GM18909 (cell line): ENCODE data around the gene C3orf80.
"Not testable (repeated sequence)": the region's sequence is repeated elsewhere in the genome, so short reads cannot be mapped to it uniquely, and the experiment has no call there.

Experiments used
- ATAC-seq: cut with Tn5 transposase; IDR thresholded peaks from one replicate; pipeline ENCODE4 v1.9.1; 2021; ENCODE audit warnings: mild to moderate bottlenecking; ENCODE audit not compliant: unreplicated experiment, poor library complexity

The C3orf80 gene

DNA sequence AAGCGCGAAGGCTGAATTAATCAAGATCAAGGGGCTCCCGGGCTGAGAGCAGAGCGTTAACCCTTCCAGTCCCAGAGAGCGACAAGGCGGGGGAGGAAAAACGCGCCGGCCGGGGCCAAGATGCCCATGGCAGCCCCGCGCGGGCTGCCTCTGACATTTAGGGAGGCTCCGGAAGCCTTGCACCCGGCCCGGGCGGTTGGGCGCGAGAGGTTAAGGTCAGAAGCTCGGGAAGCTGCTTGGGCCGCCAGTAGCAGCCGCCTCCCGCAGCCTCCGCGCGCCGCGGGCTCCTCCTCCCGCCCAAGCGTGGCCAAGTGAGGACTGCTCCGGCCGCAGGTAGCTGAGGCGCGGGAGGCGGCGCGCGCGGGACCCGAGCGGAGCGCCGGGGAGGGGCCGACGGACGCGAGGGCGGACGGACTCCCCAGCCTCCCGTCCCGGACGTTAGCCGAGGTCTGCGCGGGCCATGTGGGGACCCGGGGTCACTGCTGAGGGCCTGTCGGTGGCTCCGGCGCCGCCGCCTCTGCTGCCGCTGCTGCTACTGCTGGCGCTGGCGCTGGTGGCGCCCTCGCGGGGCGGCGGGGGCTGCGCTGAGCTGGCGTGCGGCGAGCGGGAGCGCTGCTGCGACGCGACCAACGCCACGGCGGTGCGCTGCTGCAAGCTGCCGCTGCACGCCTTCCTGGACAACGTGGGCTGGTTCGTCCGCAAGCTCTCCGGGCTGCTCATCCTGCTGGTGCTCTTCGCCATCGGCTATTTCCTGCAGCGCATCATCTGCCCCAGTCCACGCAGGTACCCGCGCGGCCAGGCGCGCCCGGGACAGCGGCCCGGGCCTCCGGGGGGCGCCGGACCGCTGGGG, at the start of gene C3orf80:
TSS of gene C3orf80 (plus strand) at position 247 of the 850 bp plus-strand sequence. CDS start at position 461, 214 bp downstream.
- peak; percentile 84 for ATAC-seq

DNA sequence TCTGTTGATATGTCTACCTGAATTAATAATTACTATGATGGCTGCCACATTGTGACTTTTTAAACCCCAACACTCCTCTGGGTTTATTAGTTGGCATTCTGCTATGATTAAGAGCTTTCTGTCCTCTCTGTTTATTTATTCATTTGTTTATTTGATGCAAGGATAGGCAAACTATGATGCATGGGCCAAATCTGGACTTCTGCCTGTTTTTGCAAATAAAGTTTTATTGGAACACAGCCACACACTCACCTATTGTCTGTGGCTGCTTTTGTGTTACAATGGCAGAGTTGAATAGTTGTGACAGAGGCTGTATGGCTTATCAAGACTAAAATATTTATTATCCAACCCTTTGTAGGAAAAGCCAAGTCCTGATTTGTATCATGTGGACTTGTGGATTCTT, 48.3 kb upstream of the C3orf80 start:
- no peak for ATAC-seq

DNA sequence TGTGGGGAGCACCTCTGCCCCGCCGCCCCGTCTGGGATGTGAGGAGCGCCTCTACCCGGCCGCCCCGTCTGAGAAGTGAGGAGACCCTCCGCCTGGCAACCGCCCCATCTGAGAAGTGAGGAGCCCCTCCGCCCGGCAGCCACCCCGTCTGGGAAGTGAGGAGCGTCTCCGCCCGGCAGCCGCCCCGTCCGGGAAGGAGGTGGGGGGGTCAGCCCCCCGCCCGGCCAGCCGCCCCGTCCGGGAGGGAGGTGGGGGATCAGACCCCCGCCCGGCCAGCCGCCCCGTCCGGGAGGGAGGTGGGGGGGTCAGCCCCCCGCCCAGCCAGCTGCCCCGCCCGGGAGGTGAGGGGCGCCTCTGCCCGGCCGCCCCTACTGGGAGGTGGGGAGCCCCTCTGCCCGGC, 46.6 kb upstream of the C3orf80 start:
- ATAC-seq = not testable (repeated sequence)

DNA sequence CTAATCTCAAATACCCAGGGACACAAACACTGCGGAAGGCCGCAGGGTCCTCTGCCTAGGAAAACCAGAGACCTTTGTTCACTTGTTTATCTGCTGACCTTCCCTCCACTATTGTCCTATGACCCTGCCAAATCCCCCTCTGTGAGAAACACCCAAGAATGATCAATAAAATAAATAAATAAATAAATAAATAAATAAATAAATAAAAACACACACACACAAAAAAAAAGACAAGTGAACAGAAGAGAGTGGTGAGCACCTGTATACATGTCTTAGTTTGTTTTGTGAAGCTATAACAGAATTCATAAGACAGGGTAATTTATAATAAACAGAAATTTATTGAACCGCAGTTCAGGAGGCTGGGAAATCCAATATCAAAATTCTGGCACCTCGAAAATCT, 45.8 kb upstream of the C3orf80 start:
- ATAC-seq = not testable (repeated sequence)

DNA sequence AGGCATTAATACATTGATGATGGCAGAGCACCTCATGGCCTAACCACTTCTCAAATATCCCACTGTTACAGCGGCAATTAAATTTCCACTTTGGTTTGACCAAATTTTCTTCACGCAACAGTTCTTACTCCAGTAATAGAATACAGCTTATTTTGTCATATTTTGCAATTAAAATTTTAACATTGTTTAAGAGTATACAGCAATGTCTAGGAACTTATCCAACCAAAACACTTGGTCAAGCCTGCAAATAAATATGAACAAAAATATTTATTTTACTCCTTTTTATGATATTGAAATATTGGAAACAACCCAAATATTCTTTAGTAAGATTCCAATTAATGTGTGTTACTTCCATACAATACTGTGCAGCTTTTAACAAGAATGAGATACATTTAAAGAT, 45.3 kb upstream of the C3orf80 start:
- ATAC-seq = no peak

DNA sequence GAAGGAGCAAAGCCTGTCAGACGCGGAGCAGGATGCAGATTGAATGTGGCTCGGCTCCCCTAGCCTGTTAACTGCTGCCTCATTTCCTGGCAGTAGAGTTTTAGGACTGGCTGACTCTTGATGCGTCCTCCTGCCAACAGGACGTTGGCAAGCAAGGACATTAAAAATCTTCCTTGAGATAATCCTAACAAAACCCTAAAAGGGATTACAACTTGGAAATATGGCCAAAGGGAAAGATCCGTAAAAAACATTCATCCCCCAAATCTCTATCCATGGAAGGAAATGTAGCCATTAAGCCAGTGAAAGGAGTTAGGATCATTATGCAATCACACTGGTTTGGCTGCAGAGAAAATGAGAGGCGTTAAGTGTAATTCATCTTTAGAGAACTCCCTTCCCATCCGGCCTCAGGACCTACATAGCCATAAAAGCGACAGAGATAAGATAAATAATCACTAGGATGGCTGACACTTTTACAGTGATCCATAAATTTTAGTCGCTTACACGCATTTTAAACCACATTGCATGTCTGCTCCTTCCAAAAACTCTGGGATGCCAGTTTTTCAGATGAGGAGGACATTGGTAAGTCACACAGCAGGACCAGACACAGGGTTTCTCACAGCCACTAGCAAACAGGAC, 44.5 kb upstream of the C3orf80 start:
- ATAC-seq = no peak

DNA sequence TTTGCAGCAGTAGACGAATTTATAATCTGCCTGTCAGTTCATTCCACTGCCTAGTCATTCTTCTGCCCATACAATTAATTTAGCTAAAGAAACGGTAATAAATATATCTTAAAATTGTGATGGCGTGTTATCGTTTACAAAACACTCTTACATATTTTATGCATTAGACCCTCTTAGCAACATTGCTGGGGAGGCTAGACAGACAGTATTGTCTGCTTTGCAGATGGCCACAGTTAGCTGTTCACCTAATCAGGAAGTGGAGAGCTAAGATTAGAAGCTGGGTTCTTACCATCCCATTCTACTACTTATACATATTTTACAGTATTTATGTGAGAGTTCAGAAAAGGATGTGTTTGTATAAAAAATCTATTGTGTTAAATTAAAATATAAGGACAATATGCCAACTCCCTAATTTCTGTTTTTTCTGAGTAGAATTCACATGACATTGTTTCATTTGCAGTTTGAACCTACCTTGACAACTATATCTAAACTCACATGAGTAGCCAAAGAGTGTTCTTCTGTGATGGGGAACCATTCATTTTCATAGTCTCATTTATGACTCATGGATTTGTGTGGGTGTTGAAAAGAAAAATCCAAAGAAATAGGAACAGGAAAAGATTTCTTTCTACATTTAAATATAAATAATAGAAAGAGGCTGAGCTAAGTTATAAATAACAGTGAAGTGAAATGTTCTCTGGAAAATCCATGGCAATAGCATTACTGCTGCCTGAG, 41.7 kb upstream of the C3orf80 start:
- peak; percentile 54 for ATAC-seq

DNA sequence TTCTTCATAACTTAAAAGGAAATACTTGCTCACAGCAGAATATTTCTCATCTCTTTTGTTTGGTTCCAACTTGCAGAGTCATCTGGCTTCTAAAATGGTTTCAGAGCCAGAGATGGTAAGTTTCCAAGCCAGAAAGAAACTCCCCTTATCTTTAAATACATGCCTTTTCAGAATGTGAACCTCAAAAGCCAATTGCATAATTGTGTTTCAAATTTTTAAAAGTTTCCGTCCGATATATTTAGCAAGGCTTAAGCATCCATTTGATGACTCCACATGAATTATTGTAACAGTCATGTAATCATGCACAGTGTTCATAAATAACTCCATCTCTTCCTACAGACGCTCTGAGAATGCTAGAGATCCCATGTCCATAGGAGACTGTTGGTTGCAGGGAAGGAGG, 40.6 kb upstream of the C3orf80 start:
- no peak for ATAC-seq

DNA sequence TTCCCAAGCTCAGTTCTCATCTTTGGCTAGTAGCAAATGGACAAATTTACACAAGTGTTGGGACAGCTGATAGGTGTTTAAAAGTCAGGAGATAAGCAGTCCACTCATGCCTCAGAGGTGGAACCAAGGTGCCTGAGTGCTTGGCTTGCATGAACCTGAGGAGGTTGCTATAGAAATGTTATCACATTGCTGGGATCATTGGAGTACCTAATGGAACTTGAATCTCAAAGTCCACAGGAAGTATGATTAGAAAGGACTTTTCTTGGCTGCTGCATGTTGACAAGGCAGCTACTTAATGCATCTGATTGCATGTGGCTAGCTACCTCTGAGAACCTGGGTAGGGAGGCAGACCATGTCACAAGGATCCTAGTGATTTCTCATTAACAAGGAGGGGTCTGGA, 39.5 kb upstream of the C3orf80 start:
- ATAC-seq = no peak

DNA sequence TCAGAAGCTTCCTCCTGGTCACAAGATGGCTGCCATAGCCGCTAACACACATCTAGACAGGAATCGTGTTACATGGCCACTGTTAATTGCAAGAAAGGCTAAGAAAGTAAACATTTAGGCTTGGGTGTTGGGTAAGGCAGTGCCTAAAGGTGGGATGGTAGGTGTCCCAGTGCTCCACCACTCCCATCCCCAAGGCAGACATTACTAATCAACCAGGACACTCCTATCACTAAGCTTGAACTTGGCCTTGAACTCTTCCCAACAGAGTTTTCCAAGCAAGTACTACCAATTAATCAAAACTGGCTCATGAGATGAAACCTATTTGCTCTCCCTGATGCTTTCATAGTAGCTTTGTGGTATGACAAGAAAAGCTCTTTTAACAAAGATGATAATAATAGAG, 37.9 kb upstream of the C3orf80 start:
- ATAC-seq = no peak

DNA sequence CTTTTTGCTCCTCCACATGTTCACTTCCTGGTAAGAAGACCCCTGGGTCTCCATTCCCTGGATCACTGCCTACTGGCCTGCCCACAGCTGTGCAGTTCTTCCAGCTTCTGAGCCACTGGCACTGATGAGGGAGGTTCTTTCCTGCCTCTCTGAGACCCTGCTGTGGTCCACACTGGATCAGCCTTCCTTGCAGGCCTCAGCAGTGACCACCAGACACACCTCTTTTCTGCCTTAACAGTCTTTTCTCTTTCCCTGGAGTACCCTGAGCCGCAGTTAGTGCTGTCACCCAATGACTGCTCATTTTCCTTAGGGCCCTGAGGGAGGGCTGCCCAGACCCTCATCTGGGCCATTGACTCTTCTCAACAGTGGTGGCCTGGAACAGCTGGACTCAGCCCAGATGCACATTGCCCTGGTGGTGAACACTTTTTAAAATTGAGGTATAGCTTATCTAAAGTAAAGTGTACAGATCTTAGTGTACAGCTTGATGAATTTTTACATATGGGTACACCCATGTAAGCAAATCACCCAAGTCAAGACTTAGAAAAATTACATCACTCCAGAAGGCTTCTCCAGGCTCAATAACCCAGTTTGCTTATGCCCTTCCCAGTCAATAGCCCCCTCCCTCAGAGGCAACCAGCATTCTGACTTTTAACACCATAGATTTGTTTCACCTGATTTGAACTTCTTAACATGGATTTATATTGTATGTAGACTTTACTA, 32.8 kb upstream of the C3orf80 start:
- ATAC-seq = no peak

DNA sequence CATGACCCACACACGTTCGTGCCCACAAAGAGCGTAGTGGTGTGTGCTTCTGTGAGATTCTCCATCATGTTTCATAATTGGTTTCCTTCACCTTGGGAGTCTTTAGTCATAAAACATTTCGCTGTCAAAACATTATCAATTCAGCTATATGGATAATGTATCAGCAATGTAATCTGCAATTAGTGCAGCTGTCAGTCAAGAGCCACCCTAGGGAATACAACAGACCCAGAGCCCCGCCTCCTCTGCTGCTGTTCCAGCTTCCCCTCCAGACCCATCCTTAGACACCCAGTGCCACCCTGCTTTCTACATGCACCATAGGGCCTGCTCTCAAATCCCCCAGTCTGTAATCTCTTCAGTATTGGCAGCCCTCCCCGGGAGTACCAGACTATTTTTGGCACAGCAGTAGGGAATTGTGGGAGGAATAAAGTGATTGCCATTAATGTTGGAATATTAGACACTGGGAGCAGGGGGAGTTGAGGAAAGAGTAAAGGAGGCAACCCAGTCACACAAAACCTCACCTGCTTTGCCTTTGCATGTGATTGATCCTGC, 31.5 kb upstream of the C3orf80 start:
- no peak for ATAC-seq

DNA sequence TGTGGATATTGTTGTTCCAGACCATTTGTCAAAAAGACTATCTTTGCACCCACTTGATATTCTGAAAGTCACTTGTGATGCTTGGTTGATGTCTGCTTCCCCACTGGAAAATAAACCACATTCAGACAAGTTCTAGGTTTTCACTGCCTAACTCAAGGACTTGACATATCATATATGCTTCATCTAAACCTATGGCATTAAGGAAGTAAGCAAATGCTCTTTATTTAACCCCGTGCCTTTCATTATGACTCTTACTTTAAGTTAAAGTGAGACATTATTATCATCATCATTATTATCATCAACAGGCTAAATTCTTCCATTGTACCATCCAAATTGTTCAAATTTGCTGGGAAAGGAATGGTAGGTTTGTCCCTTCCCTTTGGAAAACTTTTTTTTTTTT, 30.8 kb upstream of the C3orf80 start:
- no peak for ATAC-seq

DNA sequence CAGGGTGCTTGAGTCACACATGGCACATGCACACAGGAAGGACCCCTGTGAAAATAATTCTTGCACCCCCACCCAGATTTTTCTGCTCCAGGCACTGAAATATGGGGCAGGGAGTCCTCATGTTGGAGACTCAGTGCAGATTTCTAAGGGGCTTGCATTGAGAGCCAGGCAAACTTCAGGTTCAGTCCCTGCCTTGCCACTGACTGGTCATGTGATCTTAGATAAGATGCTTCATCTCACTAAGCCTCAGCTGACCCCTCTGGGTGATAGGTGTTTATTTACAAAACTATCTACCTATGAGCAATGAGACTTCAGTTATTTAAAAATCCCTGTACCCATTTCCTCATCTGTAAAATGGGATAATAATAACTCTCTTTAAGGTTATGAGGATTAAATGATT, 30.1 kb upstream of the C3orf80 start:
- no peak for ATAC-seq

DNA sequence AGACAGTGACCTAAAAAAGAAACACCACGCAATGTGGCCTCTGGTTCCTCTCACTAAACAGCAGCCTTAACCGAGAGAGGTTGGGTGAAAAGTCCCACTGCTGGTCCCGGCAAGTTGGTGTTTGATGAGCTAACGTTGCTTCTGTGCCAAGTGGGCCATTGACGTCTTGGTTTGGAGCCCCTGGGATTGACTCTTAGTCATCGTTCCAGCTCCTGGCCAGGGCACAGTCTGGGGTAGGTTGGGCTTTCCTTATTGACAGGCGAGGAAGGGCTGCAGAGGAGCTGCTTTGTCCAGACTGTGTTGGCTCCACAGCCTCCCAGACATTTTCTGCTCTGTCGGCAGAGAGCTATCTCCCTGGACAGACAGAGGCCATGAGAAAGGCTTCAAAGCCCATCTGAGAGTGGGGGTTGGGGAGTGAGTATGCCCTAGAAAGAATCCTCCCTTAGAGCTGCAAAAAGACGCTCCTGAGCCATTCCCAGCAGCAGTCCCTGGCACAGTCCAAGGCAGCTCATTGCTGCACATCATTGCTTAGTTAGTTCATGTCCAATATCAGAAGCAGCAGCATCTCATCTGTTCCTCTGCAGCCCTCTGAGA, 28.6 kb upstream of the C3orf80 start:
- ATAC-seq = no peak

DNA sequence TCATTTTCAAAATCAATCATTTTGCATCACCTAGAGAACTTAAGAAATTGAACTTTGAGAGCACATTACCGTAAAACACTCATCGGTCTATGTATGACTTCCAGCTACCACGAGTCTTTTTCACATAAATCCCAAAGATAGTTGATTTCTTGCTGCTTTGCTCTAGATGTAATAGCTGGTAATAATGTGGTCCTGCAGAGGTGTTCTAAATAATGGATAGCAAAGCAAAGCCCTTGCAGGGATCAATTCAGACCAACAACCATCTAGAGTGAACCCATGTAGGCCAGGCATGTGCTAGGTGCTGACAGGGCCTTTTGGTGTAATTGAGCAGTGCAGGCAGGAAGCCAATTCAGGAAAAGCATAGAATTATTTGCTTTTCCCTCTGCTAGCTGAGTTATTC, 26.1 kb upstream of the C3orf80 start:
- no peak for ATAC-seq

DNA sequence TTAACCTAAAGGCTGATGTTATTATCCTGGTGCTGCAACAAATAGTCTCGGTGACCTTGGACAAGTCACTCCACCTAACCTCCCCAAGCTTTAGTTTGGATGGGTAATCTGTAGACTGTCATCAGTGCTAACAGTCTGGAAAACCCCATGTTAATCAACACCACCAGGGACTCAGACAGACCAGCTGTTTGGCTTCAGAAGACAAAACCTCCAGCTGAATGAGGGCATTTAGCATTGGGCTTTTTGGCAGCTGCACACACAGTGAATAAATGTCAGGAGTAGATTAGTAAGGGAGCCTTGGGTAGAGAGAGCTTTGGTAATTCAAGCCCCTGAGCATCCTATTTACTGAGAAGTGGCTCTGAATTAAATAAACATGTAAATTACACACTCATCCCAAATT, 24.9 kb upstream of the C3orf80 start:
- ATAC-seq = no peak

DNA sequence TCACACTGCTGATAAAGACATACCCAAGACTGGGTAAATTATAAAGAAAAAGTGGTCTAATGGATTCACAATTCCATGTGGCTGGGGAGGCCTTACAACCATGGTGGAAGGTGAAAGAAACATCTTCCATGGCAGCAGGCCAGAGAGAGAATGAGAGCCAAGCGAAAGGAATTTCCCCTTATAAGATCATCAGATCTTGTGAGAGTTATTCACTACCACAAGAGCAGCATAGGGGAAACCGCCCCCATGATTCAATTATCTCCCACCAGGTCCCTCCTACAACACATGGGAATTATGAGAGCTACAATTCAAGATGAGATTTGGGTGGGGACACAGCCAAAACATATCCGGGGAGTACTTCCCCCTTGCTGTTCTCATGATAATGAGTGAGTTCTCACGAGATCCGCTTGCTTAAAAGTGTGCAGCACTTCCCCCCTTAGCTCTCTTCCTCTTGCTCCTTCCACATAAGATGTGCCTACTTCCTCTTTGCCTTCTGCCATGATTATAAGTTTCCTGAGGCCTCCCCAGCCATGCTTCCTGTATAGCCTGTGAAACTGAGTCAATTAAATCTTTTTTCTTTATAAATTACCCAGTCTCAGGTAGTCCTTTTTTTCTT, 20.7 kb upstream of the C3orf80 start:
- ATAC-seq = not testable (repeated sequence)

DNA sequence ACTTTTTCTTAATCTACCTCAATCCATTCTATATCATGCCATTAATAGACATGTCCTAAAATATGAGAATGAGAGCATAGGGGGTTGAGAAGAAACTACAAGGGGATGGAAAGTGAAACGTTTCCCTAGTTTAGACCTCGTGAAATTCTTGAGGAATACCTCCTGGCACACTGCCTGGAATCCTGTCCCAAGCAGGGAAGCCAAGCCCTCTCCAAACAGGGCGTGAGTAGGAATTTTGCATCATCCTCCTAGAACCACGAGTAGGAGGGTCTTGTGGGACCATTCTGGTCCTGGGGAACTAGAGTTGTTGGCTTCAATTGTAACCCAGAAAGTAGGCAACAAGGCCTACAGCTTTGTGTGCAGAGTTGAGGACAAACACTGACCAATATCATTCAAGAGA, 19.6 kb upstream of the C3orf80 start:
- no peak for ATAC-seq
